ENCODE results near the gene PCDHGB3.
"Not testable (repeated sequence)": the region's sequence is repeated elsewhere in the genome, so short reads cannot be mapped to it uniquely, and the experiment has no call there.

- not testable (repeated sequence) for TF ChIP-seq FOXM1, BHLHE40 (IDR thresholded peaks at IDR 0.05; ENCODE audit: borderline replicate concordance)
These were observed 29.2 kb upstream of the PCDHGB3 start for GRCh38 chr5:141340781-141341354.

Measured in HEK293T (cell line).